GM12878 (cell line): ENCODE measurements around the gene CLSTN2. TPM values are rescaled to one million over a fixed set of nuclear protein-coding genes. Genes with fewer than 3 reads are reported as not detected.

Source experiments
- ATAC-seq: fragments of 200-7000 bp; cut with Tn5 transposase; 3 replicates; pipeline ENCODE4 v1.9.1; 2020; ENCODE audit warnings: mild to moderate bottlenecking, moderate library complexity
- BruUV-seq: library from RNA; stranded (reverse); fragments of 400-500 nt; replicated peaks from 2 replicates; lab custom pipeline; 2021; lab: Mats Ljungman, UMichigan
- CTCF ChIA-PET: fragments of 300-600 bp; sonication (Branson Sonifier 250); formaldehyde crosslinking; extraction: SDS; loops from one replicate; lab custom pipeline; 2021; ENCODE audit warnings: inconsistent platforms; lab: Yijun Ruan, JAX
- POLR2A ChIA-PET: fragments of 350-600 bp; formaldehyde crosslinking; extraction: SDS; loops from one replicate; lab custom pipeline; 2021; ENCODE audit warnings: inconsistent platforms; lab: Charles Lee
- RAD21 ChIA-PET: fragments of 300-600 bp; sonication (Branson Sonifier 250); formaldehyde crosslinking; loops from one replicate; lab custom pipeline; 2023; ENCODE audit warnings: antibody characterized with exemption; ENCODE audit not compliant: unreplicated experiment; lab: Charles Lee
- SMC1A ChIA-PET: fragments of 300-600 bp; sonication (Branson Sonifier 250); formaldehyde crosslinking; loops from one replicate; lab custom pipeline; 2023; ENCODE audit not compliant: unreplicated experiment, uncharacterized antibody; lab: Charles Lee
- DNase-seq: peaks from one replicate; pipeline ENCODE4 v3.0.0-alpha.2; 2011; ENCODE audit warnings: low read depth, low spot score
- FAIRE-seq: peaks from 3 replicates; lab custom pipeline; 2011; peaks lifted over from hg19 to GRCh38; lab: Jason Lieb, UNC
- H2AFZ ChIP-seq: 2 replicates; pipeline ENCODE4 v1.6.0; 2011; ENCODE audit warnings: low read depth, low read length, control low read depth; ENCODE audit not compliant: control insufficient read depth
- H3K27ac ChIP-seq: 2 replicates; pipeline ENCODE4 v1.5.1; 2011; ENCODE audit warnings: control low read depth; ENCODE audit not compliant: control insufficient read depth, insufficient read depth
- H3K27me3 ChIP-seq, 2 experiments: replicated peaks in 1 of 2; 2 replicates each; pipeline versions ENCODE4 v1.6.0 to v1.6.1; 2011; ENCODE audit warnings: low read length in 1 of 2; ENCODE audit not compliant: control insufficient read depth in 2 of 2, insufficient read depth in 2 of 2
- H3K36me3 ChIP-seq, 2 experiments: 2 replicates each; pipeline ENCODE4 v1.5.1; 2011; ENCODE audit warnings: low read length in 1 of 2; ENCODE audit not compliant: control insufficient read depth in 2 of 2, insufficient read depth in 2 of 2
- H3K4me1 ChIP-seq: 2 replicates; pipeline ENCODE4 v1.6.1; 2011; ENCODE audit warnings: mild to moderate bottlenecking, low read length, moderate library complexity, mixed read lengths; ENCODE audit not compliant: control insufficient read depth, insufficient read depth
- H3K4me2 ChIP-seq: 2 replicates; pipeline ENCODE4 v1.6.0; 2011; ENCODE audit warnings: control low read depth; ENCODE audit not compliant: control insufficient read depth, insufficient read depth
- H3K4me3 ChIP-seq: fragments of 200-600 bp; sonication (generic); 2 replicates; pipeline ENCODE4 v1.5.1; 2016
- H3K79me2 ChIP-seq: 2 replicates; pipeline ENCODE4 v1.6.0; 2011; ENCODE audit warnings: low read length; ENCODE audit not compliant: control insufficient read depth, insufficient read depth
- H3K9ac ChIP-seq: 2 replicates; pipeline ENCODE4 v1.8.0; 2011; ENCODE audit warnings: low read length, control low read depth, mixed read lengths; ENCODE audit not compliant: control insufficient read depth, insufficient read depth
- H3K9me3 ChIP-seq: replicated peaks from 3 replicates; pipeline ENCODE4 v1.5.1; 2011; ENCODE audit warnings: mild to moderate bottlenecking, low read length; ENCODE audit not compliant: control insufficient read depth, insufficient read depth
- H4K20me1 ChIP-seq: 2 replicates; pipeline ENCODE4 v1.6.0; 2011; ENCODE audit not compliant: control insufficient read depth, insufficient read depth
- E2F4 ChIP-seq: IDR thresholded peaks from 2 replicates; pipeline ENCODE4 v1.6.1; 2012; ENCODE audit warnings: low read depth, low read length, improper control_type of control experiment
- EED ChIP-seq: sonication (generic); IDR thresholded peaks from 2 replicates; pipeline ENCODE4 v1.6.1; 2016; ENCODE audit warnings: antibody characterized with exemption, low read depth
- ETV6 ChIP-seq, 2 experiments: fragments of 450-650 bp in 1 of 2; IDR thresholded peaks in 1 of 2; conservative IDR thresholded peaks in 1 of 2; 2 replicates each; pipeline ENCODE4 v1.6.1; 2014; ENCODE audit warnings: antibody characterized with exemption in 1 of 2, borderline replicate concordance in 1 of 2, low read depth in 1 of 2, mild to moderate bottlenecking in 1 of 2, moderate library complexity in 1 of 2
- FOXM1 ChIP-seq: IDR thresholded peaks from 2 replicates; pipeline ENCODE4 v1.6.1; 2012; ENCODE audit warnings: low read depth, mild to moderate bottlenecking, inconsistent platforms, low read length, moderate library complexity
- HSF1 ChIP-seq: fragments of 150-350 bp; IDR thresholded peaks from 2 replicates; pipeline ENCODE4 v1.6.1; 2014; ENCODE audit warnings: mild to moderate bottlenecking, low read depth, low read length
- IRF5 ChIP-seq: fragments of 450-650 bp; IDR thresholded peaks from 2 replicates; pipeline ENCODE4 v1.6.1; 2017; ENCODE audit warnings: borderline replicate concordance
- JUNB ChIP-seq: IDR thresholded peaks from 2 replicates; pipeline ENCODE4 v1.6.1; 2016; ENCODE audit warnings: antibody characterized with exemption, mild to moderate bottlenecking
- MYC ChIP-seq: IDR thresholded peaks from 2 replicates; pipeline ENCODE4 v1.6.1; 2011; ENCODE audit warnings: mild to moderate bottlenecking, low read length, moderate library complexity, inconsistent platforms; ENCODE audit not compliant: insufficient read depth, insufficient replicate concordance, insufficient read length, severe bottlenecking
- RFX5 ChIP-seq: IDR thresholded peaks from 2 replicates; pipeline ENCODE4 v1.6.1; 2011; ENCODE audit warnings: low read depth, low read length, improper control_type of control experiment
- SIX5 ChIP-seq: IDR thresholded peaks from 2 replicates; pipeline ENCODE4 v1.6.1; 2011; ENCODE audit warnings: mild to moderate bottlenecking, low read depth, low read length, moderate library complexity; ENCODE audit not compliant: severe bottlenecking
- SMAD1 ChIP-seq: fragments of 450-650 bp; IDR thresholded peaks from 2 replicates; pipeline ENCODE4 v1.6.1; 2018; ENCODE audit warnings: mild to moderate bottlenecking, low read depth; ENCODE audit not compliant: partially characterized antibody
- SP1 ChIP-seq: IDR thresholded peaks from one replicate; pipeline ENCODE4 v1.6.1; 2011; ENCODE audit warnings: low read depth, low read length
- STAT1 ChIP-seq: fragments of 450-650 bp; conservative IDR thresholded peaks from 2 replicates; pipeline ENCODE4 v1.6.1; 2014; ENCODE audit warnings: antibody characterized with exemption, mild to moderate bottlenecking
- STAT3 ChIP-seq: IDR thresholded peaks from 2 replicates; pipeline ENCODE4 v1.6.1; 2011; ENCODE audit warnings: low read depth, low read length, improper control_type of control experiment
- ZSCAN29 ChIP-seq: fragments of 450-650 bp; IDR thresholded peaks from 2 replicates; pipeline ENCODE4 v1.6.1; 2017; ENCODE audit warnings: mild to moderate bottlenecking, moderate library complexity
- ZZZ3 ChIP-seq: IDR thresholded peaks from 2 replicates; pipeline ENCODE4 v1.6.1; 2011; ENCODE audit warnings: low read depth; ENCODE audit not compliant: control insufficient read depth, insufficient read length
- WGBS: methylation state at CpG from one replicate; pipeline ENCODE4 v1.1.6; 2016; ENCODE audit warnings: low lambda C conversion rate; ENCODE audit not compliant: insufficient replicate concordance, insufficient coverage; ENCODE audit errors: missing lambda C conversion rate; 5-methylcytosine and 5-hydroxymethylcytosine counted together
- in situ Hi-C: fragments of 300-500 bp; cut with MboI; formaldehyde crosslinking; loops from 9 replicates; pipeline ENCODE4 v1.14.3; 2018; ENCODE audit warnings: mixed read lengths
- intact Hi-C: fragments of 100-400 bp; cut with micrococcal nuclease; formaldehyde crosslinking; loops from one replicate; pipeline ENCODE4 v1.14.2; 2022; ENCODE audit not compliant: unreplicated experiment
- polyA plus RNA-seq, 11 experiments: library from polyadenylated mRNA; depleted of rRNA in 4 of 11; unstranded in 6 of 11; stranded (reverse) in 5 of 11; fragments of >200 nt; fragmentation: Nextera tagmentation in 4 of 11; fragmentation: Illumina TruSeq in 1 of 11; extraction: Ambion mirVana in 4 of 11; extraction: Trizol in 1 of 11; gene quantifications; 1 replicate in 1 of 11; 2 replicates in 10 of 11; pipeline versions ENCODE4 v1.2.1 to v1.2.3, GENCODE V29; 2011 to 2016; ENCODE audit warnings: inconsistent platforms in 2 of 11, missing spikeins in 2 of 11, low read depth in 1 of 11
- total RNA-seq, 4 experiments: library from RNA; depleted of rRNA in 3 of 4; stranded (reverse); fragments of >200 nt in 3 of 4; fragmentation: Illumina TruSeq in 1 of 4; extraction: Trizol in 1 of 4; gene quantifications; 2 replicates each; pipeline versions ENCODE4 v1.2.1 to v1.2.3, GENCODE V29; 2013 to 2021
- TF ChIP-seq, protein P1 (sequence below): fragments of 150-350 bp; IDR thresholded peaks from 2 replicates; pipeline ENCODE4 v1.6.1; 2016; ENCODE audit warnings: low read depth, low read length

The CLSTN2 gene
- total and polyA plus RNA-seq, 10 of the 15 experiments (the other 5 are each of a cell fraction or from before 2014, with no cell fraction given), result under 0.01 to 0.10 (median under 0.01) TPM; not detected in 5

GRCh38 chr3:140277886-140278285 lies 342.9 kb downstream of the CLSTN2 start:
- H4K20me1 ChIP-seq, result no peaks in the 10 kb centered on the region
- peaks cover 0 to 8% of the 10 kb centered on the region in 2 experiments; a peak in 2 of 4 replicates for H3K27me3 ChIP-seq
- ChIA-PET CTCF (interaction anchor here (1.0 kb wide), 1 partner anchor 139 kb away, joined by 3 read pairs; no protein-coding TSS in a partner anchor), POLR2A (no interaction called here), SMC1A (no interaction called here), RAD21 (no interaction called here)
- ATAC-seq (no peak), FAIRE-seq (no peak), DNase-seq (no peak)
- H3K9ac ChIP-seq, result no peak overlapping the region
- in situ Hi-C loops (no loop called here), intact Hi-C loops (loop anchor here (5.0 kb wide), 1 partner anchor 584 kb away; no protein-coding TSS in a partner anchor)
- H3K79me2 ChIP-seq, result no peaks in the 10 kb centered on the region
- BruUV-seq, result no TSS peak
- H2AFZ ChIP-seq, result no peak overlapping the region
- no peaks in the 10 kb centered on the region for H3K36me3 ChIP-seq
- H3K4me1 ChIP-seq, result no peaks in the 10 kb centered on the region
- WGBS, result 3% methylated on average over 4 of the region's 4 CpGs
- TF ChIP-seq, protein P1, sequence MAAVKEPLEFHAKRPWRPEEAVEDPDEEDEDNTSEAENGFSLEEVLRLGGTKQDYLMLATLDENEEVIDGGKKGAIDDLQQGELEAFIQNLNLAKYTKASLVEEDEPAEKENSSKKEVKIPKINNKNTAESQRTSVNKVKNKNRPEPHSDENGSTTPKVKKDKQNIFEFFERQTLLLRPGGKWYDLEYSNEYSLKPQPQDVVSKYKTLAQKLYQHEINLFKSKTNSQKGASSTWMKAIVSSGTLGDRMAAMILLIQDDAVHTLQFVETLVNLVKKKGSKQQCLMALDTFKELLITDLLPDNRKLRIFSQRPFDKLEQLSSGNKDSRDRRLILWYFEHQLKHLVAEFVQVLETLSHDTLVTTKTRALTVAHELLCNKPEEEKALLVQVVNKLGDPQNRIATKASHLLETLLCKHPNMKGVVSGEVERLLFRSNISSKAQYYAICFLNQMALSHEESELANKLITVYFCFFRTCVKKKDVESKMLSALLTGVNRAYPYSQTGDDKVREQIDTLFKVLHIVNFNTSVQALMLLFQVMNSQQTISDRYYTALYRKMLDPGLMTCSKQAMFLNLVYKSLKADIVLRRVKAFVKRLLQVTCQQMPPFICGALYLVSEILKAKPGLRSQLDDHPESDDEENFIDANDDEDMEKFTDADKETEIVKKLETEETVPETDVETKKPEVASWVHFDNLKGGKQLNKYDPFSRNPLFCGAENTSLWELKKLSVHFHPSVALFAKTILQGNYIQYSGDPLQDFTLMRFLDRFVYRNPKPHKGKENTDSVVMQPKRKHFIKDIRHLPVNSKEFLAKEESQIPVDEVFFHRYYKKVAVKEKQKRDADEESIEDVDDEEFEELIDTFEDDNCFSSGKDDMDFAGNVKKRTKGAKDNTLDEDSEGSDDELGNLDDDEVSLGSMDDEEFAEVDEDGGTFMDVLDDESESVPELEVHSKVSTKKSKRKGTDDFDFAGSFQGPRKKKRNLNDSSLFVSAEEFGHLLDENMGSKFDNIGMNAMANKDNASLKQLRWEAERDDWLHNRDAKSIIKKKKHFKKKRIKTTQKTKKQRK, result no peak
- TF ChIP-seq ETV6 (conservative IDR thresholded peaks at IDR 0.05 in 1 of 2, IDR thresholded peaks at IDR 0.05 in 1 of 2; ENCODE audit: borderline replicate concordance in 1 of 2, low read depth in 1 of 2) (no peak), MYC (no peak), STAT3 (no peak), IRF5 (no peak), FOXM1 (no peak), EED (no peak), E2F4 (no peak), STAT1 (no peak), RFX5 (no peak), SMAD1 (no peak), SIX5 (no peak), SP1 (no peak), HSF1 (no peak), JUNB (no peak), ZZZ3 (no peak), ZSCAN29 (no peak)
- H3K27ac ChIP-seq, result no peak overlapping the region
- H3K4me3 ChIP-seq, result no peak overlapping the region
- no peaks in the 10 kb centered on the region for H3K9me3 ChIP-seq
- H3K4me2 ChIP-seq, result no peak overlapping the region
